NCI-H748 (cell line): ENCODE results near the gene FGGY.
A peak's percentile ranks its signal among the peaks of the same experiment; 100 is the strongest.

Experiments used
- DNase-seq: peaks from one replicate; lab custom pipeline; 2025; ENCODE audit not compliant: unreplicated experiment; lab: John Stamatoyannopoulos, UW

FGGY gene

DNA sequence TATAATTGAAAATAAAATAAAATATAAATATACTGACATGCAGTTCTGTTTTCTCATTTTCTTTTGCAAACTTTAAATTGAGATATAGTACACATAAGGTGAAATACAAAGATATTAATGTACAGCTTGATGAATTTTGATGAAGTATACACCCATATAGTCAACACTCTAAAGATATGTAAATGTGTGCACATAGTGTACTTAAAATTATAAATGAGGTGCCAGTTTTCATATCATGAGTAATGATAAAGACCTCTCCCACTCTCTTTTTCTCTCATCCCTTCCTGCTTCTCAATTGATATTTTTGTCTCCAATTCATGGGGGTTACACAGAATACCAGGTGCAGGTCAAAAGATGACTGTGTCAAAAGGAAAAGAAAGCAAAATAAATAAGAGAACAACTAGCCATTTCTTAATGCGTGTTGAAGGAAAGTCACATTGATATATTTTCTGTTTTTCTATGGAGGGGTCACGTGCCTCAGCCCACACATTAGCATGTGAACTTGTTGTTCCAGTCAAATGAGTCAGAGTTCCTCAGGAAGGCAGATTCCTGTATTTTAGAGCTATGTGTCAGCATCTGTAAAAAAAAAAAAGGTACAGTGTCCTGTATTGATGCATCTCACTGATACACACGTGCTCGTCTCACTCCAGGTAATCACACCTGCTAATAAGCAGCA is 453.6 kb downstream of the FGGY start:
- no peak for DNase-seq

DNA sequence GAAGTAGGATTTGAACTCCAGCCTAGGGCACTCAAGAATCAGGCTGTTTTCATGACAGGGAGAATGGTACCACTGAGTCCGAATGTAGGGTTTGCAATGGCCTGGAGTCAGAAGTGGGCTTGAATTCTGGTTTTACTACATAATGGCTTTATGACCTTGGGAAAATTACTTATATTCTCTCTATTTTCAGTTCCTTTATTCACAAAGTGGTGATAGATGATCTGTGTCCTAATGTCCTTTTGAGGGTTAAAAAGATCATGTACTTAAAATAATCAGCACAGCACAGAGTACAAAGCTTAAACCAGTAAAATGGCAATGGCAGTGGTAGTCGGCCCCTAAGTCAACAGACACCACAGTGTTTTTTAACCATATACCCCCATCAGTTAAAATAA is 454.1 kb downstream of the FGGY start:
- no peak for DNase-seq

DNA sequence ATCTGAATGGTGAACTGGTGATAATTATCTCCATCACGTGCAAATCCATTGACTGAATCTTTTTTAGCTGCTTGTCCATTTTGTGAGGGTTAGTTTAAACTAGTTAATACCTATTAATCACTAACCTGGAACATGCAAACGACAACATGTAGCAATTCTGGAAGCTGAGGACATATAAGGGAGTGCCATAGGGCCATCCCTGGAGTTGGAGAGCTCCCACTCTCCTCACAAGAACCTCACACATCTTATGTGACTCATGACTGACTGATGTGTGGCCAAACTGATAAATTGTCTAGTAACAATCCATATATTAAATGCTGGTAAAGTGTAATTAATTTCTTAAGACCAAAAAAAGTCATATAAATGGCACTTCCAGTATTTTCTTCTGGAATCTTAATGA is 454.9 kb downstream of the FGGY start:
- DNase-seq = no peak

DNA sequence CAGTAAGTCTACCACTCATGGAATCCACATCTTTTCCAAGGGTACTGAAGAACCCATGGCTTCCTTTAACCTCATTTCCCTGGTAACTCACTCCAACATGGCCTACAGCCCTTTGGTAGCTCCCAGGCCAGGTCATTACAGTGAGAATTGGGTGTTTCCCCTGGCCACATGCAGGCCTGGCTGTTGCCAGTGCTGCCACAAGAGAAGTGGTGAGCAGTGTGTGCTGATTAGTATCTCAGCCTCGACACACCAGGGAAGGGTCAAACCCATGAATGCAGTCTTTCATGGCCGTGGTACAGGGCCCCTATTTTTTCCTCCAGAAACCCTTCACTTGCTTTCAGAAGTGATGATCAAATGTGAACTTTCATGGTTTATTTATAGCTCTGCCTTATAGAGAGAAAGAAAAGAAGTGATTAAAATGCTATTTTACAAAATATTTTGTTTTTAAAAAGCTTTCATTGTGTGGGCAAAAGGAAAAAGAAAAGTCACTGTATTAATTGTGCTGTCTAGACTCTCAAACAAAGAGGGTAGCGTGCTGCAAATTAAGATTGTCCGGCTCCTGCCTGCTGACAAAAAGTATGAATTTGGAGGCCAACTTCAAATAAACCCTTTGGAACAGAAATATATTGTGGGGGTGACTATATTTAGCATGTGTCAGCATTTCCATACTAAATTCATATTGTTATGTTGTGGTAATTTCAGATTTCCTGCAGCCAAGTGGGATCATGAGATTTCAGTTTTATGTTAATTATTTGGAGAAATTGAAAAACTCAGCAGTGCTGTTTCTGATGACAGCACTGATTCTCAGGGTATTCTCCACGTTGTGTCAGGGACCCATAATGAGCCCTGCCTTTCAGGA is 455.9 kb downstream of the FGGY start:
- no peak for DNase-seq

DNA sequence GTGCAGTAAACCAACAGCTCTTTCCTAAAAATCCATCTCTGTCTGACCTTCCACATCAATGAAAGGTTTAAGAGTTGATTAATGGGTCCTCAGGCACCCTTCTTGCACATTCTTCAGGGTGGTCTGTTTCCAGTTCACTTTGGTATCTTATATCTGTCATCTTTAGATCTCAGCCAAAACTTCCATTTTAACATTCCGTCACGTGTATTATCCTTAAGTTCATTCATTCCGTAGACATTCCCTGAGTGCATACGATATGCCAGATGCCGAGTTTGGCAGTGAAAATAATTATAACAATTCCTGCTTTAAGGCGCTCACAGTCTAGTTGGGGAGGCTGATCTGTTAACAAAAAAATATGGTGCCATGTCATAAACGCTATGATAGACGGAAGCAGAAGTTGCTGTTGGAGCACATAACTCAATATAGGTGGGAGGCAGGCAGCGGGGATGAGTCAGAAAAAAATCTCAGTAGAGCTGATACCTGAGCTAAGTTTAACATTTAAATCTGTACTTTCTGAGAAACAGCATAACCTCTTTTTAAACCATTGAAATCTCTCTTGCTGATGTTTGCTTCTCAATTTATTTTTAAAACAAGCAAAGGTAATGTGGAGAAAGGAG is 458.3 kb downstream of the FGGY start:
- DNase-seq = no peak

DNA sequence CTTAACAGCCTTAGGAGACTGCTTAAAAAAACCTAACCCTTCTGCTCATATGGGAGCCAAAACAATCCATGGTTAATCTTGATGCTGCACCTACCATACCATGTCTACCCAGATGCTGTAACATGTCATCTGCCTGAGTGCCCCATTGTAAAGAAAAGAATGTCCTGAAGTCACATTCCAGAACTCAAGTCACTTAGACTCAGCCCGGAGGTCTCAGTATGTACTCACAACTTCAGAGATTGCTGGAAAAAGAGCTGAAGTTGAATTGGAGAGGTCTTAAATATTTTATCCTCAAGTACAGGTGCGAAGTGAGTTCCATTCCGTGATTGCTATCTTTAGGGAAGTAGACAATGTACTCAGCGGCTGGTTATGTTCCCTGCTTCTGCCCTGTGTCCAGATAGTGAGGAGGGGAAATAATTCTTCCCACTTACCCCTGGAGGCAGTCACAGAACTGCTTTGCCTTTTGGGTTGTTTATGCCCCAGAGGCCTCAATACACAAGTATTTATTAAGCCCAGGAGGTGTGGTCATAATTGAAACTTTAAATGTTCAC is 460.4 kb downstream of the FGGY start:
- no peak for DNase-seq

DNA sequence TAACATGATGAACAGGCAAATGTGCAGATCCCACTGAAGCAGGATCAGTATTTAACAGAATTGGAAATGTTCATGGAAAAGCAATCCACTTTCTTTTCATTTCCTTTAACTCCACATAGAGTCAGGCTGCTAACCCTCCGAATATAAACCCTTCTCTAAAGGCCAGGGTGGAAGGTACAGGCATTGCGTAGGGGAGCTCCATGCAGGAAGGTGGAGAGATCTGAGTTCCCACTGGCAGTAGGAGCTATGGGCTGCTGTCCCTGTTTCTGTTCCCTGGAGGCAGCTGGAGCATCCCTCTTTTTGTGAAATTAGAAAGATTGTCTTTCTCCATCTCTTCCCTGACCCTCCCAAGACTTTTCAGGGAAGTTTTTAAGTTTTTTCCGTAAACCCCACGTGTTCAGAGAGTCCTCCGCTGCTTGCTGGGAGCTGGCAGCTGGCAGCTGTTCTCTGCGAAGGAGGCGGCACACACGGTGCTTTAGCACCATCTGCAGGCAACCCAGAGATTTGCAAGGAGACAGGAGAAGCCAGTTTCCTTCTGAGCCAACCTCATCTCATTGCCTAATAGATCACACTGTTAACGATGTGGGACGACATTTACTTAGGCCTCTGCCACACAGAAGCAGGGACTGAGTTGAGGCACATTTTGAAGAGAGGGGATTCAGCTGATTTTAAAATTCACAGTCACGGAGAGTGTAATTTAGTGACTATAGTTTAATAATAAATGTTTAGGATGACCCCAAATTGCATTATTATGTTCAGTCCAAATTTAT is 462.4 kb downstream of the FGGY start:
- DNase-seq = peak; percentile 78

DNA sequence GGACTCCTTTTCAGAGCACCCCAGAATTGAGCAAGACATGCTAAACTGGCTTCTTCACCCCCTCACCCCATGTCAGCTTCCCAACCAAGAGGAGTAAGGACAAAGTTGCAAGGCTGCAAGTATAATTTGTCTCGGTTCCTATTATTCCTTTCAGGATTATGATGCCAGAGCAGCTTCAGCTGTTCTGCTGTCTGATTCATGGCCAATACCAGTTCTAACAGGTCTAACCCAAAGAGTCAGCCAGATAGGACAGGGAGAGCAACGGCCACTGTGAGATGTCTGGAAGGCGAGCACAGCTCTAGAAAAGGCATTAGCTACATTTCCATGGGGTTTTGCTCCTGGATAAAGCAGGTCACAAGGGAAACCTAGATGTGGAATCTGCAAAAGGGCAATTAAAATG is 464.5 kb downstream of the FGGY start:
- DNase-seq = no peak

DNA sequence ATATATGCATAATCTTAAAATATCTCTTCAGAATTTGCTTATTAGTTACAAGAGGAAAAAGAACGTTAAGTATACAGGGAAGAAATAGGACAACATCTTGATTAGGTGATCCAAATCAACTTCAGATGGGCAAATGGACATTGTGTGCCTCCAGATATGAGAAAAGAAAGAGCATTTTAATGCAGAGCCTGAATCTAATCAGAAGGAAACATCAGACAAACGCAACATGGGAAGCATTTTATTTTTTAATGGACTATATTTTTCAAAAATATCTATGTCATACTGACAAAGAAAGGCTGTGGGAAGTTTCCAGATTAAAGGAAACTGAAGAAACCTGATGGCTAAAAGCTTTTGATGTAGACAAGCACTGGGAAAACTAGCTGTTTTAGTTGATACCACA is 466.5 kb downstream of the FGGY start:
- DNase-seq = no peak

DNA sequence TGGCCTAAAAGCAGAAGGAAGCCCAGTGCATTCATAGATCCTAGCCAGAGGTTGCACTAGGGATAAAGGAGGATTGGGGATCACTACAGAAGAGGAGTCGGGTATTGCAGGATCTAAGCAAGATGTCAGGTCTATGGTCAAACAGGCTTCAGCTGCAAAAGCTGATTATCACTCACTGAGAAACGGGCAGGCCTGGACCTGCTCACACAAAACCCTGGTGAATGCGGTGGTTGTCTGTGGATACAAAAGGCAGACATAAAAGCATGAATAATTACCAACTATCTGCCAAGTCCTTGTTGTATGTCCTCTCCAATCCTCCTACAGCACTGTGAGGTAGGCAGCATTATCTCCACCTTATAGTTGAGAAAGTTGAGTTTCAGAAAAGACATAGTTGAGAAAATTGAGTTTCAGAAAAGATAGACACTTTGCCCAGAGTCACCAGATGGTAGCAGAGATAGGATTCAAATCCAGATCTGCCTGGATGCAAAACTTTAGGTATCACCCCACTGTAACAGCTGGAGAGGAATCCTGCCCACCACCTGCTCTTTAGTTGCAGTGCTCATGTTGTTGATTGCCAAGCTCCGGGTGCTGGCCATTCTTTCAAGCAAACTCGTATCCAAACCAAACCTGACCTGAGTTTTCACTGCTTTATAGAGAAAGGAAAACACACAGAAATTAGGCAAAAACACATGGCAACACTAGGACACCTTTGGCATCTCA is 468.3 kb downstream of the FGGY start:
- DNase-seq = peak; percentile 96

DNA sequence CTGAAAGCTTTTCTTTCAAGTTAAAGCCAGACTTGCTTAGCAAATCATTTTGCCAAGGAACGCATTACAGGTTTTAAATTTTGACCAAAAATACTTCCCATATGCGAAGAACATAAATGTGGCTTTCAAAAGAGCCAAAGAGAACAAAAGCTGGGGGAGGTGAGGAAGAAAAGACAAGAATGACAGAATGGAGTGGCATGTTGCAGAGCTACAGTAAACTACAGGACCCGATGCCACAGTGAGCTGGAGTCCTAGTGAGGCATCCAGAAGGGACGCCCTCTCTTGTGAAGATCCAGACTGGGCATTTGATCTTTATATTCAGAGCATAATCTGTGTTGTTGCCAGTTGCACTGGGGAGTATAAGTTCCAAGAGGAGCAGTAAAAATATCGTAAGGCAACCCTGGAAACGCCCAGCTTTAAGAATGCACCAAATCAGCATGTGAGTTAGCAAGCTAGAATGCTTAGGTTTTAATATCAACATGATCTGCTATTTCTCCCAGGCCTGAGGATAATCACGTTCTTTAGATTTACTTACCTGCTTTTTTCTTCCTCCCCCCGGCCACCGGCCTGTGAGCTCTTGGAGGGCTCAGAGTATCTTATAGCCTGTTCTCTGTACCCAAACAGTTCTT is 469.4 kb downstream of the FGGY start:
- peak; percentile 24 for DNase-seq

DNA sequence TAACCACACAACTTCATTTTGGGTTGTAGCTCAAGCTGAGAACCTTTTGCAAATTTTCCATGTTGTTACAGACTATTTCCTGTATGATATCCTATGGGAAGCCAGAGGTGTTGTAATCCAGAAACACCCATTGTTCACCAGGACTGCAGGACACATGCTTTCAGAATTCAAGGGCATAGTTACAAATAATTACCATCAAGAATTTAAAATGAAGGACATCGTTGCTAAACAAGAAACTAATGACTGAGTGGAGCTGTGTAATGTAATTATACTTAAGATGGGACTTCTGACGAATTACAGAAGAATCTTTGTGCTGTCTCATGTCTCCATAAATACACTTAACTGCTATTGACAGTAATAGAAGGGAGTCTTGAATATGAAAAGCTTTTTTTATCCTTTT is 470.2 kb downstream of the FGGY start:
- peak; percentile 41 for DNase-seq

DNA sequence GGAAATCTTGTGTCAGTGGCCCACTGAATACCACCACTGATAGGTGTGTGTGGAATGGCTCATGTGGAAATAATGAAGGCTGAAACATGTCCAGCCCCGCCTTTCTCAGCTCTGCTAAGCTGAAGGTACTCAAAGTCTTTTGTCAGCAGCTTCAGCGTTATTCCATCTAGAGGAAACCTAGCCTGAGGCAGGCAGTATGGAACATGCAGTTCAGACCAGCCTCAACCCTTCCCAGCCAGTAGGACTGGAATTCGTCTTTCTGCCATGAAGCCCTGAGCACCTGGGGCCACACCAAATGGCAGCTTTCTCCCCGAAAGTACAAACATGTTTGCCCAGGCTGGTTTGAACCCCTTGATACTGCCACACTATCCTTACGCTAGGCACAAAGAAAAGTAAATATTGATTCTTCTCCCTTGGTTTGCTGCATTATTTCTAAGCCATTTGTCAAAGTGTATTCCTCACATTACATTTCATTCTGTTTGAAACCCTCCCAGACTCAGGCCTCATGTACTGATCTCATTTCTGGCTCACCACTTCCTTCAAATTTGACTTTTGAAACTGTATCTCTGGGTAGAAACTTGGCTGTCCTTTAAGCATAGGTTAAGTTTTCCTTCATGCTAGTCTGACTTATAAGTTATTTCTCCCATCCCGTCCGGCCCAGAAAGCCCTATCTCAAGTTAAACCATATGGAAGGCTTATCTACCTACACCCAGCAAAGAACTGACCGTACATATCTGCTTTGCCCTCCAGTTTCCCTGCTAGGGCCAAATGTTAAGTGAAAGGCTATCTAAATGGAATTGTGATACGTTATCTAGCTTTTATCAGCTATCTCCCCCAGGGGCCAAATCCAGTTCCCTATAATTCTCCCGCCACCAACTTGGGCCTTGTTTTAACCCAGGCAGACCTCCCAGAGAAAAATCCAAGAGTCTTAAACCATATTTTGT is 472.2 kb downstream of the FGGY start:
- DNase-seq = peak; percentile 77

DNA sequence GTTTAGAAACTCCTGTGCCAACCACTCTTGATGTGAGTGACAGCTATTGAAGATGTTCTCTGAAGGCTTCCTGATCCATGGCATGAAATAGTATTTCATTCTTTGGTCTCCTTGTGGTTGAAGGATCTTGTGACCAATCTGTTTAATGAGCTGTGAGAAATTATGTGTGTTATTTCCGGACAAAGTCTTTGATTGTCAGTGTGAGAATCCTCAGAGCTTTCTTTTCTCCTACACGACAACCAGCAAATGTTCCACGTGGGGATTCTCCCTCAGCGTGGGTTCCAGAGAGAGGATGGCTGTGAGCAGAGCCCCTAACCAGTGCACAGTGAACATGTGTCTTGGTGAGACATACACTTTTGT is 472.8 kb downstream of the FGGY start:
- DNase-seq = no peak

DNA sequence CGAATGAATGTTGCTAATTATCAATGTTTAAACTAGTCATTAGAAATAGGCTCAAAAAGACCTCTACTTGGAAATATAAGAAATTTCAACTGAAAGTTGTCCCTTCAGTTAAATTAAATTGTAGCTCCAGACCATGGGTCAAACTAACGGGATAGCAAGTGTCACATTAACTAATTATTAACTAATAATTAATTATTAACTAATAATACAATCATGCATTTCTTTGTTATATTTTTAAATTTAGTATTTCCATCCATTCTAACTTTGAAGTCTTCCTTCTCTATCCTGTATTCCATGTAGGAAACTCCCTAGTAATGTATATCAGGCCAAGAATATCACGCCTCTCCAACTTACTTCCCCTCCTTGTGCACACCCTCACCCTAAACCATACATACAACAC is 474.5 kb downstream of the FGGY start:
- DNase-seq = no peak

DNA sequence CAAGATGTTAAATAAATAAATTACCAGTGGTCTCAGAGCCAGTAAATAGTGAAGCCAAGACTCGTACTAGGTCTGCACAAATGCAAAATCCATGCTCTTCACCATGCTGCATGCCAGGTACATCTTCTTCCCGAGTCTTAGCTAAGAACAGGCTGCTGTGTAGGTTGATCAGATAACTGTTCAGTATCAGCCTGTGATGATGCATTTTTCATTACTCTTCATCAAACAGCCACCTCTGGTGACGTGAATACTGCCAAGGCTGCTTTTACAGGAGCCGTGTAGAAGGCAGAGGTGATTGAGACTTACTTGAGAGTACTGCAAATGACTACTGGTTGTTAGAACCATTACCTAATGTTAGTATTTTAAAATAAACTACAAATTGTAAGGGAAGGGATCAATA is 478.6 kb downstream of the FGGY start:
- DNase-seq = no peak

DNA sequence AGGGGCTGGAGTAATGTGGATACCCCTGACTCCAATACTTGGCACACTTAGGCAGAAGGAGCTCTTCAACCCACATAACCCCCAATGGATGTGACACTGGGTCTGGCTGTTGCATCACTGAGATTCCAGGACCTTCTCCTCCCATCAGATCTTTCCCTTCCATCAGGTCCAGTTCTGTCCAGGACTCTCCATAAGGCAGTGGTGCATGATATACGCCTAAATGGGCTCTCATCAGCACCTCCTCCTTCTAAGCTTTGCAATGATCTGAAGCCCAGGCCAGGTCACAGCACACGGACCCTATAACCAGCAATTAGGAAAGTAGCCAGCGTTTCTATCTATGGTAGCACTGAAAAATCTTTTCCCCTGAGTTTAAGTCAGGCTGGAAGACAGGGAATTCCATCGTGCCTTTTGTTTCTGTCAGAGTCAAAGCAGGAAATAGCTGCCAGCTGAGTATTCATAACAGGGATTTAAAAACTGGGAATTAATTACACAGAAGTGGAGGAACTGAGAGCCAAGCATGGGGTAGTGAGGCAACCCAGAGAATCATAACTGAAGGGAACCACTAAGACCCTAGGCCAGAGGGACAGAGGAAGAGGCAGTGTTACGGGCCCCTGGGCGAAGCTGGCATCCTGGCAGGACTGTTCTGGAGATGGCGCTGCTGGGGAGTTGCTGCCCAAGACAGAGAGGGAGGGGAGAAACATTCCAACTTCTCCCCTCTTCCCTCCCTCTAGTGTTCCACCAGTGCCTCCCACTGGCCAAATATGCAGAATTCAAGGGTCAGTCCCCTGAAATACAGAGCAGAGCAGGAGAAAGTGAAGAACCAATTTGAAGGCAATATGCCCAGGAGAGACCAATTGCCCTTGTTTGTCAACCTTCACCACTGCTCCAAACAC is 480.3 kb downstream of the FGGY start:
- DNase-seq = no peak

DNA sequence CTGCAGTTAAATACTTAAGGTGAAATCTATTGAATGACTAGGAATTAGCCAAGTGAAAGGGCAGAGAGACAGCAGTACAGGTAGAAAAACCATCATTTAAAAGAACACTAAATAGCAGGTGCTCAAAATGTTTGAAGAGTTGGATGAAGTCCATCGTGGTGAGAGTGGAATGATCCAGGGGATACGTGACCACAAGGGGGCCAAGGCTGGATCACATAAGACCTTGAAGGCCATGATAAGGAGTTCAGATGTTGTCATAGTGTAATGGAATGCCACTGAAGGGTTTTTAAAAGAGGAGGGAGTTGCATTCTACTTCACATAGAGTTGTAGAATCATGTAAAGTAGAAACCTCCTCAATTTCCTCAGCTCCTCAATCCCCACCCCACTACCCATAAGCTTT is 483.1 kb downstream of the FGGY start:
- no peak for DNase-seq
